ENCODE measurements around the gene PHF21B.

PHF21B gene

GRCh38 chr22:44999687-45000086 lies 10.1 kb downstream of the PHF21B start:
- CTCF ChIA-PET = no interaction called here
- DNase-seq (ENCODE audit: extremely low spot score) = no peak
- POLR2A ChIA-PET = interaction anchor here (0.6 kb wide), 1 partner anchor 164 kb away, joined by 3 read pairs; the partner anchor contains the start of gene NUP50
- TF ChIP-seq BHLHE40 (IDR thresholded peaks at IDR 0.05; ENCODE audit: borderline replicate concordance) (no peak), LEF1 (IDR thresholded peaks at IDR 0.05; ENCODE audit: borderline replicate concordance) (no peak), FOXA1 (IDR thresholded peaks at IDR 0.05) (no peak), ARNT (IDR thresholded peaks at IDR 0.05) (no peak), L3MBTL2 (conservative IDR thresholded peaks at IDR 0.05) (no peak), TARDBP (IDR thresholded peaks at IDR 0.05) (no peak), ZNF384 (IDR thresholded peaks at IDR 0.05) (no peak), SUZ12 (IDR thresholded peaks at IDR 0.05) (no peak), FOXM1 (IDR thresholded peaks at IDR 0.05; ENCODE audit: borderline replicate concordance) (no peak), HDGF (IDR thresholded peaks at IDR 0.05; ENCODE audit: borderline replicate concordance) (no peak), ELF4 (IDR thresholded peaks at IDR 0.05) (no peak), SP1 (IDR thresholded peaks at IDR 0.05) (no peak), CTBP1 (IDR thresholded peaks at IDR 0.05; ENCODE audit: borderline replicate concordance) (no peak), NFRKB (IDR thresholded peaks at IDR 0.05) (no peak), FOXK2 (IDR thresholded peaks at IDR 0.05) (no peak)
- TF ChIP-seq, protein P1, sequence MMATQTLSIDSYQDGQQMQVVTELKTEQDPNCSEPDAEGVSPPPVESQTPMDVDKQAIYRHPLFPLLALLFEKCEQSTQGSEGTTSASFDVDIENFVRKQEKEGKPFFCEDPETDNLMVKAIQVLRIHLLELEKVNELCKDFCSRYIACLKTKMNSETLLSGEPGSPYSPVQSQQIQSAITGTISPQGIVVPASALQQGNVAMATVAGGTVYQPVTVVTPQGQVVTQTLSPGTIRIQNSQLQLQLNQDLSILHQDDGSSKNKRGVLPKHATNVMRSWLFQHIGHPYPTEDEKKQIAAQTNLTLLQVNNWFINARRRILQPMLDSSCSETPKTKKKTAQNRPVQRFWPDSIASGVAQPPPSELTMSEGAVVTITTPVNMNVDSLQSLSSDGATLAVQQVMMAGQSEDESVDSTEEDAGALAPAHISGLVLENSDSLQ (IDR thresholded peaks at IDR 0.05) = no peak

- POLR2A ChIA-PET = no interaction called here
- TF ChIP-seq SUZ12 (IDR thresholded peaks at IDR 0.05) (no peak), L3MBTL2 (conservative IDR thresholded peaks at IDR 0.05) (no peak), HDGF (IDR thresholded peaks at IDR 0.05; ENCODE audit: borderline replicate concordance) (no peak), BHLHE40 (IDR thresholded peaks at IDR 0.05; ENCODE audit: borderline replicate concordance) (no peak), FOXM1 (IDR thresholded peaks at IDR 0.05; ENCODE audit: borderline replicate concordance) (no peak), FOXA1 (IDR thresholded peaks at IDR 0.05) (no peak), ZNF384 (IDR thresholded peaks at IDR 0.05) (no peak), TARDBP (IDR thresholded peaks at IDR 0.05) (no peak), ARNT (IDR thresholded peaks at IDR 0.05) (no peak), FOXK2 (IDR thresholded peaks at IDR 0.05) (no peak), CTBP1 (IDR thresholded peaks at IDR 0.05; ENCODE audit: borderline replicate concordance) (no peak), ELF4 (IDR thresholded peaks at IDR 0.05) (no peak), SP1 (IDR thresholded peaks at IDR 0.05) (no peak), LEF1 (IDR thresholded peaks at IDR 0.05; ENCODE audit: borderline replicate concordance) (no peak), NFRKB (IDR thresholded peaks at IDR 0.05) (no peak)
- TF ChIP-seq, protein P1 (IDR thresholded peaks at IDR 0.05) = no peak
Measured at GRCh38 chr22:44999231-44999630, 10.6 kb downstream of the PHF21B start.

DNA sequence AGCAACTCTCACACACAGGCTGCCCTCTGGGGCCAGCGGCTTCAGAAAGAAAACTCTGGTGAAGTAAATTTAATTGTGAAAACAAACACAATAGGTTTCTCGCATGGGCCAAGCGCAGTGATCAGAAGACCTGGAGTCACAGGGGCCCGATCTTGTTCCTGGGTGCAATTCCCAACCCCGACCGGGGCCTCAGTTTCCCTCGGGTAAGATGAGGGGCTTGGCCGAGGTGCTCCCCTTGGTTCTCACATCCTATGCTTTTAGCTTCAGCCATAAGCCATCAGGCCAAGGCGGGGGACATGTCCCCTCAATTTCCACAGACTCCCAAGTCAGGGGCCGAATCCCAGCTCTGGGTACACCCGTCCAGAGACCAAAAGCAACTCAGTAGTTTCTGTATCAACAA lies 11.5 kb downstream of the PHF21B start:
- TF ChIP-seq NFRKB (IDR thresholded peaks at IDR 0.05) (no peak), LEF1 (IDR thresholded peaks at IDR 0.05; ENCODE audit: borderline replicate concordance) (no peak), L3MBTL2 (conservative IDR thresholded peaks at IDR 0.05) (no peak), FOXK2 (IDR thresholded peaks at IDR 0.05) (no peak), ZNF384 (IDR thresholded peaks at IDR 0.05) (no peak), FOXM1 (IDR thresholded peaks at IDR 0.05; ENCODE audit: borderline replicate concordance) (no peak), ARNT (IDR thresholded peaks at IDR 0.05) (no peak), SUZ12 (IDR thresholded peaks at IDR 0.05) (no peak), FOXA1 (IDR thresholded peaks at IDR 0.05) (no peak), ELF4 (IDR thresholded peaks at IDR 0.05) (no peak), SP1 (IDR thresholded peaks at IDR 0.05) (no peak)
- ChIA-PET POLR2A (interaction anchor here (2.1 kb wide), 1 partner anchor 11 kb away, joined by 5 read pairs; no protein-coding TSS in a partner anchor), CTCF (no interaction called here)
- no peak for DNase-seq (ENCODE audit: extremely low spot score)

More at GRCh38 chr22:44999231-44999630, 10.6 kb downstream of the PHF21B start:
- CTCF ChIA-PET = no interaction called here
- DNase-seq (ENCODE audit: extremely low spot score) = no peak

- CTCF ChIA-PET = no interaction called here
- POLR2A ChIA-PET = interaction anchor here (2.1 kb wide), 1 partner anchor 12 kb away, joined by 5 read pairs; no protein-coding TSS in a partner anchor
- TF ChIP-seq BHLHE40 (IDR thresholded peaks at IDR 0.05; ENCODE audit: borderline replicate concordance) (no peak), TARDBP (IDR thresholded peaks at IDR 0.05) (no peak), NFRKB (IDR thresholded peaks at IDR 0.05) (no peak), LEF1 (IDR thresholded peaks at IDR 0.05; ENCODE audit: borderline replicate concordance) (no peak), ELF4 (IDR thresholded peaks at IDR 0.05) (no peak), ZNF384 (IDR thresholded peaks at IDR 0.05) (no peak), FOXM1 (IDR thresholded peaks at IDR 0.05; ENCODE audit: borderline replicate concordance) (no peak), ARNT (IDR thresholded peaks at IDR 0.05) (no peak), FOXA1 (IDR thresholded peaks at IDR 0.05) (no peak), SUZ12 (IDR thresholded peaks at IDR 0.05) (no peak), CTBP1 (IDR thresholded peaks at IDR 0.05; ENCODE audit: borderline replicate concordance) (no peak), FOXK2 (IDR thresholded peaks at IDR 0.05) (no peak), L3MBTL2 (conservative IDR thresholded peaks at IDR 0.05) (no peak)
- no peak for DNase-seq (ENCODE audit: extremely low spot score)
Measured at GRCh38 chr22:44997060-44997459, 12.7 kb downstream of the PHF21B start.

GRCh38 chr22:44996648-44997047 lies 13.2 kb downstream of the PHF21B start:
- no peak for DNase-seq (ENCODE audit: extremely low spot score)
- no peak for TF ChIP-seq HDGF (IDR thresholded peaks at IDR 0.05; ENCODE audit: borderline replicate concordance)
- no peak for TF ChIP-seq FOXM1 (IDR thresholded peaks at IDR 0.05; ENCODE audit: borderline replicate concordance)
- TF ChIP-seq FOXA1 (IDR thresholded peaks at IDR 0.05) = no peak
- ChIA-PET CTCF (no interaction called here), POLR2A (interaction anchor here (2.1 kb wide), 1 partner anchor 12 kb away, joined by 5 read pairs; no protein-coding TSS in a partner anchor)

GRCh38 chr22:44996120-44996519 lies 13.7 kb downstream of the PHF21B start:
- ChIA-PET POLR2A (no interaction called here), CTCF (no interaction called here)
- TF ChIP-seq LEF1 (IDR thresholded peaks at IDR 0.05; ENCODE audit: borderline replicate concordance) = no peak
- TF ChIP-seq SUZ12 (IDR thresholded peaks at IDR 0.05) = no peak
- TF ChIP-seq ZNF384 (IDR thresholded peaks at IDR 0.05) = no peak
- no peak for TF ChIP-seq TARDBP (IDR thresholded peaks at IDR 0.05)
- TF ChIP-seq FOXK2 (IDR thresholded peaks at IDR 0.05) = no peak
- TF ChIP-seq NFRKB (IDR thresholded peaks at IDR 0.05) = no peak
- TF ChIP-seq SP1 (IDR thresholded peaks at IDR 0.05) = no peak
- no peak for TF ChIP-seq FOXA1 (IDR thresholded peaks at IDR 0.05)
- TF ChIP-seq FOXM1 (IDR thresholded peaks at IDR 0.05; ENCODE audit: borderline replicate concordance) = no peak
- no peak for TF ChIP-seq HDGF (IDR thresholded peaks at IDR 0.05; ENCODE audit: borderline replicate concordance)
- no peak for TF ChIP-seq ELF4 (IDR thresholded peaks at IDR 0.05)
- no peak for TF ChIP-seq BHLHE40 (IDR thresholded peaks at IDR 0.05; ENCODE audit: borderline replicate concordance)
- no peak for TF ChIP-seq L3MBTL2 (conservative IDR thresholded peaks at IDR 0.05)
- TF ChIP-seq CTBP1 (IDR thresholded peaks at IDR 0.05; ENCODE audit: borderline replicate concordance) = no peak
- TF ChIP-seq ARNT (IDR thresholded peaks at IDR 0.05) = no peak
- TF ChIP-seq, protein P1 (IDR thresholded peaks at IDR 0.05) = no peak
- DNase-seq (ENCODE audit: extremely low spot score) = no peak

Measured in HEK293T (cell line).